ENCODE results near the gene PDCD11. TPM values are rescaled to one million over a fixed set of nuclear protein-coding genes. Genes with fewer than 3 reads are reported as not detected.
A peak's percentile ranks its signal among the peaks of the same experiment; 100 is the strongest.

Gene PDCD11
- total and polyA plus RNA-seq, 2 donors: 20.4 to 28.0 TPM

DNA sequence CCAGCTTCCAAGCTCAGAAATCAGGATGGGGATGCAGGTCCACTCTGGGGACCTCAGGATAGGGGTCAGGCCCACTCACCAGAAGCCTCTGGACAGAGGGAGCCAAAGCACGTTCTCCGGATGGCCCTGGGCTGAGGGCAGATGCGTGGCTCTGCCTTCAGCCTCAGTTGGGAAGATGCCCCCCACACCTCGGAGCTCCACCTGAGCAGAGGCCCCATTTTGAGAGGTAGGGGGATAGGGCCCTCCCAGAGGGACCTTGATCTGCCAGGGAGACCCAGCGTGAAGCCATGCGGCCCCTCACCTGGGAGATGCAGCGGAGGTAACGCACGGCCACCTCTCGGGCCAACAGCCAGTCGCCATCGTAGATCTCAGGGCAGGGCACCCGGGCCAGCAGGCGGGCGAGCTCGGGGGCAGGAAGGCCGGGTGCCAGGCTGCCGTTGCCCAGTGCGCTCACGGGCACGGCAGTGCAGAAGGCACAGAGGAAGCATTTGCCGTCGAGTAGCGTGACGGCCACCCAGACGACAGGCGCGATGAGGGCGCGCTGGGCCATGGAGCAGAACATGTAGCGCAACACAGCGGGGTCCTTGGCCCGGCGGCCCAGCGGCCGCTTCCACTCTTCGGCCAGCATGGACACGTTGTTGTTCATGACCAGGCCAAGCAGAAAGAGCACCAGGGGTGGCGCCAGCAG lies 61.6 kb downstream of the PDCD11 start:
- H3K27me3 ChIP-seq (ENCODE audit: control insufficient read depth in 2 of 2, insufficient read depth in 1 of 2, low read length in 1 of 2): no peaks in the 10 kb centered on the region
- 99% methylated on average over 39 of the region's 39 CpGs for WGBS
- no peak overlapping the region for H3K4me3 ChIP-seq (ENCODE audit: low read length in 2 of 2)
- no peak overlapping the region for H3K27ac ChIP-seq (ENCODE audit: low read depth in 1 of 2, low read length in 1 of 2)
- no peaks in the 10 kb centered on the region for H3K36me3 ChIP-seq (ENCODE audit: control insufficient read depth in 2 of 2, insufficient read depth in 2 of 2, low read length in 1 of 2)
- H3K9me3 ChIP-seq (ENCODE audit: control insufficient read depth in 2 of 2, insufficient read depth in 1 of 2, low read length in 1 of 2): no peaks in the 10 kb centered on the region
- H3K4me1 ChIP-seq (ENCODE audit: control insufficient read depth in 2 of 2, insufficient read depth in 2 of 2, low read length in 2 of 2): peaks cover 0 to 9% of the 10 kb centered on the region in 2 donors
- no peak for DNase-seq (ENCODE audit: low read depth in 6 of 9, low spot score in 9 of 9)

- Histone ChIP-seq H3K36me3 (ENCODE audit: control insufficient read depth in 2 of 2, insufficient read depth in 2 of 2, low read length in 1 of 2) (no peaks in the 10 kb centered on the region), H3K4me3 (ENCODE audit: low read length in 2 of 2) (no peak within 1 kb of the TSS), H3K27ac (ENCODE audit: low read depth in 1 of 2, low read length in 1 of 2) (no peak within 1 kb of the TSS), H3K9me3 (ENCODE audit: control insufficient read depth in 2 of 2, insufficient read depth in 1 of 2, low read length in 1 of 2) (no peaks in the 10 kb centered on the region), H3K4me1 (ENCODE audit: control insufficient read depth in 2 of 2, insufficient read depth in 2 of 2, low read length in 2 of 2) (peaks cover 0 to 9% of the 10 kb centered on the region in 2 donors), H3K27me3 (ENCODE audit: control insufficient read depth in 2 of 2, insufficient read depth in 1 of 2, low read length in 1 of 2) (no peaks in the 10 kb centered on the region)
- WGBS: 40% methylated on average over 9 of the region's 9 CpGs
- peak in 3 of 9 donors; percentile 19 to 48 (median 24) for DNase-seq (ENCODE audit: low read depth in 6 of 9, low spot score in 9 of 9)
These were observed 62.3 kb downstream of the PDCD11 start, which contains the start of gene CALHM1 for GRCh38 chr10:103458720-103459119. Gene CALHM1 (minus strand): TSS chr10:103458900. CDS start chr10:103458751, 149 bp downstream.

- Histone ChIP-seq H3K4me1 (ENCODE audit: control insufficient read depth in 2 of 2, insufficient read depth in 2 of 2, low read length in 2 of 2) (peaks cover 0 to 9% of the 10 kb centered on the region in 2 donors), H3K27ac (ENCODE audit: low read depth in 1 of 2, low read length in 1 of 2) (no peak overlapping the region), H3K4me3 (ENCODE audit: low read length in 2 of 2) (no peak overlapping the region), H3K27me3 (ENCODE audit: control insufficient read depth in 2 of 2, insufficient read depth in 1 of 2, low read length in 1 of 2) (no peaks in the 10 kb centered on the region), H3K9me3 (ENCODE audit: control insufficient read depth in 2 of 2, insufficient read depth in 1 of 2, low read length in 1 of 2) (no peaks in the 10 kb centered on the region), H3K36me3 (ENCODE audit: control insufficient read depth in 2 of 2, insufficient read depth in 2 of 2, low read length in 1 of 2) (no peaks in the 10 kb centered on the region)
- WGBS: 83% methylated on average over 4 of the region's 4 CpGs
- DNase-seq (ENCODE audit: low read depth in 6 of 9, low spot score in 9 of 9): no peak
These were observed 63.2 kb downstream of the PDCD11 start for GRCh38 chr10:103459615-103460014.

- no peak overlapping the region for H3K27ac ChIP-seq (ENCODE audit: low read depth in 1 of 2, low read length in 1 of 2)
These were observed 67.1 kb downstream of the PDCD11 start for GRCh38 chr10:103463499-103463898.

DNA sequence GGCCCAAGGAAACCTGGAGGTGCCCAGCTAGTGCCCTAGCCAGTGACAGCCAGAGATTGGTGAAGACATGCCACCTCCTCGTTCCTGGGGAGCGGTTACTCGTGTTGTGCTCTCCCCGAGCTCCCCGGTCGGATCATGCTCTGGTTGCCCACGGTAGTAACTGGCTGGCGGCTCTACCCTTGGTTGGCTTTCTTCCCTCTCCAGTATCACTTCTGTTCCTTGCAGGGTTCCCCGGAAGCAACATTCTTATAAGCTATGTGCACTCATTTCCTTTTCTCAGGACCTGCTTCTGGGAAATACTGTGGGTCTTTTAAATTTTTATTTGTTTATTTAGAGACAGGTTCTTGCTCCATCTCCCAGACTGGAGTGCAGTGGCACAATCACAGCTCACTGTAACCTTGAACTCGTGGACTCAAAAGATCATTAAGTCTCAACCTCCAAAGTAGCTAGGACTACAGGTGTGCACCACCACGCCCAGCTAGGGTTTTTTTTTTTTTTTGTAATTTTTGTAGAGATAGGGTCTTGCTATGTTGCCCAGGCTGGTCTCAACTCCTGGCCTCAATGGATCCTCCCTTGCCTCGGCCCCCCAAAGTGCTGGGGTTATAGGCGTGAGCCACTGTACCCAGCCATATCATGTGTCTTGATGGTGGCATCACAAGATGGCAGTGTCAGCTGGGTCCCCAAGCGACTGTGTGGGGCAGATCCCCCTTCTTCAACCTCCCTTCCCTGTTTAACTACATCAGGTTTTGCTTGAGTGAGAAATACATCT lies 69.2 kb downstream of the PDCD11 start:
- H3K36me3 ChIP-seq (ENCODE audit: control insufficient read depth in 2 of 2, insufficient read depth in 2 of 2, low read length in 1 of 2): no peaks in the 10 kb centered on the region
- H3K4me1 ChIP-seq (ENCODE audit: control insufficient read depth in 2 of 2, insufficient read depth in 2 of 2, low read length in 2 of 2): peaks cover 0 to 3% of the 10 kb centered on the region in 2 donors
- no peaks in the 10 kb centered on the region for H3K9me3 ChIP-seq (ENCODE audit: control insufficient read depth in 2 of 2, insufficient read depth in 1 of 2, low read length in 1 of 2)
- 97% methylated on average over 14 of the region's 14 CpGs for WGBS
- DNase-seq (ENCODE audit: low read depth in 6 of 9, low spot score in 9 of 9): no peak
- no peaks in the 10 kb centered on the region for H3K27me3 ChIP-seq (ENCODE audit: control insufficient read depth in 2 of 2, insufficient read depth in 1 of 2, low read length in 1 of 2)
- H3K4me3 ChIP-seq (ENCODE audit: low read length in 2 of 2): no peak overlapping the region
- H3K27ac ChIP-seq (ENCODE audit: low read depth in 1 of 2, low read length in 1 of 2): no peak overlapping the region

More at GRCh38 chr10:103463499-103463898, 67.1 kb downstream of the PDCD11 start:
- no peak overlapping the region for H3K4me3 ChIP-seq (ENCODE audit: low read length in 2 of 2)
- peaks cover 0 to 9% of the 10 kb centered on the region in 2 donors for H3K4me1 ChIP-seq (ENCODE audit: control insufficient read depth in 2 of 2, insufficient read depth in 2 of 2, low read length in 2 of 2)
- no peaks in the 10 kb centered on the region for H3K9me3 ChIP-seq (ENCODE audit: control insufficient read depth in 2 of 2, insufficient read depth in 1 of 2, low read length in 1 of 2)
- no peak for DNase-seq (ENCODE audit: low read depth in 6 of 9, low spot score in 9 of 9)
- no peaks in the 10 kb centered on the region for H3K36me3 ChIP-seq (ENCODE audit: control insufficient read depth in 2 of 2, insufficient read depth in 2 of 2, low read length in 1 of 2)
- H3K27me3 ChIP-seq (ENCODE audit: control insufficient read depth in 2 of 2, insufficient read depth in 1 of 2, low read length in 1 of 2): no peaks in the 10 kb centered on the region
- WGBS: 94% methylated on average over 4 of the region's 4 CpGs

- H3K27me3 ChIP-seq (ENCODE audit: control insufficient read depth in 2 of 2, insufficient read depth in 1 of 2, low read length in 1 of 2): peaks cover 0 to 3% of the 10 kb centered on the region in 2 donors
- no peak overlapping the region for H3K27ac ChIP-seq (ENCODE audit: low read depth in 1 of 2, low read length in 1 of 2)
- no peaks in the 10 kb centered on the region for H3K36me3 ChIP-seq (ENCODE audit: control insufficient read depth in 2 of 2, insufficient read depth in 2 of 2, low read length in 1 of 2)
- WGBS: 90% methylated on average over 3 of the region's 3 CpGs
- DNase-seq (ENCODE audit: low read depth in 6 of 9, low spot score in 9 of 9): no peak
- H3K9me3 ChIP-seq (ENCODE audit: control insufficient read depth in 2 of 2, insufficient read depth in 1 of 2, low read length in 1 of 2): no peaks in the 10 kb centered on the region
- H3K4me3 ChIP-seq (ENCODE audit: low read length in 2 of 2): no peak overlapping the region
- peaks cover 6 to 14% of the 10 kb centered on the region in 2 donors for H3K4me1 ChIP-seq (ENCODE audit: control insufficient read depth in 2 of 2, insufficient read depth in 2 of 2, low read length in 2 of 2)
These were observed 70.3 kb downstream of the PDCD11 start for GRCh38 chr10:103466734-103467133.

DNA sequence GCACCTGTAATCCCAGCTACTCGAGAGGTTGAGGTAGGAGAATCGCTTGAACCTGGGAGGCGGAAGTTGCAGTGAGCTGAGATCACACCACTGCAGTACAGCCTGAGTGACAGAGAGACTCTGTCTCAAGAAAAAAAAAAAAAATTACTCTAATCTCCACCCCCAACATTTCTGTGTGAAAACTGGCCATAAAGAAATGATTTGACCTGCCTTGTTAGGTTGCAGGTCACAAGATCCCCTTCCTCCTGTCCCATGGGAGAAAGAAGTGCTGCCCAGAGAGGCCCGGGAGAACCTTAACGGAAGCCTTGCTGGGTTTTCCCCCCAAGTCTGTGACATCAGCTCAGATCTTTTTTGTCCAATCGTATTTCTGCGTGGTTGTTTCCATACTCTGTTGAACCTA lies 71.0 kb downstream of the PDCD11 start:
- DNase-seq (ENCODE audit: low read depth in 6 of 9, low spot score in 9 of 9): no peak
- WGBS: 94% methylated on average over 7 of the region's 7 CpGs
- Histone ChIP-seq H3K27ac (ENCODE audit: low read depth in 1 of 2, low read length in 1 of 2) (no peak overlapping the region), H3K27me3 (ENCODE audit: control insufficient read depth in 2 of 2, insufficient read depth in 1 of 2, low read length in 1 of 2) (peaks cover 0 to 3% of the 10 kb centered on the region in 2 donors), H3K36me3 (ENCODE audit: control insufficient read depth in 2 of 2, insufficient read depth in 2 of 2, low read length in 1 of 2) (no peaks in the 10 kb centered on the region), H3K4me1 (ENCODE audit: control insufficient read depth in 2 of 2, insufficient read depth in 2 of 2, low read length in 2 of 2) (peaks cover 9 to 19% of the 10 kb centered on the region in 2 donors), H3K9me3 (ENCODE audit: control insufficient read depth in 2 of 2, insufficient read depth in 1 of 2, low read length in 1 of 2) (no peaks in the 10 kb centered on the region), H3K4me3 (ENCODE audit: low read length in 2 of 2) (no peak overlapping the region)

DNA sequence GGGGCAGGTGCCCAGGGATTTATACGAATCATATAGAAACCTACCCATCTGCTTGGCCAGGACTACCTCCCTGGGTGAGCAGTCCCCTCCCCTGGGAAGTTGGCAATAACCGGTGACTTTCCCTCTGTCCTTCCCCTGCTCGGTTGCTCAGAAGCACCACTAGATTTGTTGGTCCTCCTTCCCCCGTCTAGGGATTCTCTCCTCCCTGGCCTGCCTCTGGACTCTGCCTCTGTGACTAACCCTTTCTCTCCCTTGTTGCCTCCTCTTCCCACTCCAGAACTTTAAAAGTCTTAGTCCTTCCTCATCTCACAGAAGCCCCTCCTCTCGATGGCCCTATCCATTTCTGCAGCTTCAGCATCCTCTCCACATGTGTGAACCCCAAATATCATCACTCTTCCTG lies 72.8 kb downstream of the PDCD11 start:
- Histone ChIP-seq H3K36me3 (ENCODE audit: control insufficient read depth in 2 of 2, insufficient read depth in 2 of 2, low read length in 1 of 2) (no peaks in the 10 kb centered on the region), H3K9me3 (ENCODE audit: control insufficient read depth in 2 of 2, insufficient read depth in 1 of 2, low read length in 1 of 2) (no peaks in the 10 kb centered on the region), H3K4me3 (ENCODE audit: low read length in 2 of 2) (no peak overlapping the region), H3K4me1 (ENCODE audit: control insufficient read depth in 2 of 2, insufficient read depth in 2 of 2, low read length in 2 of 2) (peaks cover 9 to 19% of the 10 kb centered on the region in 2 donors), H3K27me3 (ENCODE audit: control insufficient read depth in 2 of 2, insufficient read depth in 1 of 2, low read length in 1 of 2) (peaks cover 0 to 3% of the 10 kb centered on the region in 2 donors), H3K27ac (ENCODE audit: low read depth in 1 of 2, low read length in 1 of 2) (no peak overlapping the region)
- no peak for DNase-seq (ENCODE audit: low read depth in 6 of 9, low spot score in 9 of 9)
- 95% methylated on average over 5 of the region's 5 CpGs for WGBS
